Measurements from ENCODE around the gene DUSP15. TPM values are rescaled to one million over a fixed set of nuclear protein-coding genes. Genes with fewer than 3 reads are reported as not detected.

DUSP15 gene
- total and polyA plus RNA-seq, 4 donors, result 0.35 to 0.61 (median 0.42) TPM; not detected in 1

- Histone ChIP-seq H3K27me3 (ENCODE audit: control insufficient read depth in 4 of 4, insufficient read depth in 4 of 4, low read length in 3 of 4) (peaks cover 0 to 3% (median 2%) of the 10 kb centered on the region in 4 donors), H3K4me3 (ENCODE audit: low read depth in 1 of 3, low read length in 3 of 3) (no peak overlapping the region), H3K27ac (ENCODE audit: low read depth in 1 of 2, low read length in 2 of 2) (no peak overlapping the region), H3K9ac (ENCODE audit: low read depth in 1 of 2, low read length in 2 of 2) (no peak overlapping the region), H3K4me1 (ENCODE audit: control insufficient read depth in 4 of 4, insufficient read depth in 4 of 4, low read length in 3 of 4) (no peaks in the 10 kb centered on the region), H3K9me3 (ENCODE audit: control insufficient read depth in 4 of 4, low read length in 3 of 4) (no peaks in the 10 kb centered on the region), H3K36me3 (ENCODE audit: control insufficient read depth in 4 of 4, insufficient read depth in 3 of 4, low read depth in 1 of 4, low read length in 3 of 4) (no peaks in the 10 kb centered on the region)
- no peak for TF ChIP-seq TAF1 (conservative IDR thresholded peaks at IDR 0.05)
- no peak for TF ChIP-seq REST (IDR thresholded peaks at IDR 0.05)
- TF ChIP-seq RAD21 (IDR thresholded peaks at IDR 0.05), result no peak
- no peak for TF ChIP-seq FOXA1 (IDR thresholded peaks at IDR 0.05)
- TF ChIP-seq NR2F2 (IDR thresholded peaks at IDR 0.05), result no peak
- no peak for TF ChIP-seq HNF4A (conservative IDR thresholded peaks at IDR 0.05)
- TF ChIP-seq ZBTB33 (IDR thresholded peaks at IDR 0.05), result no peak
- TF ChIP-seq MAX (IDR thresholded peaks at IDR 0.05), result no peak
- no peak for TF ChIP-seq SP1 (IDR thresholded peaks at IDR 0.05)
- TF ChIP-seq ATF3 (IDR thresholded peaks at IDR 0.05), result no peak
- no peak for TF ChIP-seq FOXA2 (IDR thresholded peaks at IDR 0.05)
- no peak for TF ChIP-seq JUND (IDR thresholded peaks at IDR 0.05)
- TF ChIP-seq GABPA (IDR thresholded peaks at IDR 0.05 in 1 of 2, conservative IDR thresholded peaks at IDR 0.05 in 1 of 2), result no peak
- DNase-seq (ENCODE audit: low spot score), result no peak
- 23% methylated on average over 45 of the region's 45 CpGs for WGBS
These were observed 20.9 kb downstream of the DUSP15 start for GRCh38 chr20:31849306-31849930.

- H3K4me1 ChIP-seq (ENCODE audit: control insufficient read depth in 4 of 4, insufficient read depth in 4 of 4, low read length in 3 of 4), result no peaks in the 10 kb centered on the region
- 85% methylated on average over 32 of the region's 32 CpGs for WGBS
- DNase-seq (ENCODE audit: low spot score), result no peak
- no peaks in the 10 kb centered on the region for H3K9me3 ChIP-seq (ENCODE audit: control insufficient read depth in 4 of 4, low read length in 3 of 4)
- H3K27ac ChIP-seq (ENCODE audit: low read depth in 1 of 2, low read length in 2 of 2), result no peak overlapping the region
- H3K4me3 ChIP-seq (ENCODE audit: low read depth in 1 of 3, low read length in 3 of 3), result no peak overlapping the region
- no peak for TF ChIP-seq TAF1 (conservative IDR thresholded peaks at IDR 0.05)
- no peak for TF ChIP-seq JUND (IDR thresholded peaks at IDR 0.05)
- TF ChIP-seq EGR1 (IDR thresholded peaks at IDR 0.05; ENCODE audit: low read depth in 2 of 2), result no peak
- no peak for TF ChIP-seq MAX (IDR thresholded peaks at IDR 0.05)
- TF ChIP-seq FOXA2 (IDR thresholded peaks at IDR 0.05), result no peak
- TF ChIP-seq REST (IDR thresholded peaks at IDR 0.05), result no peak
- no peak for TF ChIP-seq RAD21 (IDR thresholded peaks at IDR 0.05)
- peaks cover 0 to 3% (median 2%) of the 10 kb centered on the region in 4 donors for H3K27me3 ChIP-seq (ENCODE audit: control insufficient read depth in 4 of 4, insufficient read depth in 4 of 4, low read length in 3 of 4)
- H3K9ac ChIP-seq (ENCODE audit: low read depth in 1 of 2, low read length in 2 of 2), result no peak overlapping the region
- H3K36me3 ChIP-seq (ENCODE audit: control insufficient read depth in 4 of 4, insufficient read depth in 3 of 4, low read depth in 1 of 4, low read length in 3 of 4), result no peaks in the 10 kb centered on the region
These were observed 22.0 kb downstream of the DUSP15 start for GRCh38 chr20:31848088-31848999.
